K562 treated with DMSO at 1 percent for 48 hours (cell line): Measurements from ENCODE around the gene PRTG. TPM values are rescaled to one million over a fixed set of nuclear protein-coding genes. Genes with fewer than 3 reads are reported as not detected.

Experiments used
- total RNA-seq: library from RNA; unstranded; fragments of 300-600 nt; gene quantifications from 2 replicates; pipeline ENCODE4 v1.2.3, GENCODE V29; 2022; ENCODE audit warnings: low replicate concordance; ENCODE audit errors: extremely low read depth

Gene PRTG, protein sequence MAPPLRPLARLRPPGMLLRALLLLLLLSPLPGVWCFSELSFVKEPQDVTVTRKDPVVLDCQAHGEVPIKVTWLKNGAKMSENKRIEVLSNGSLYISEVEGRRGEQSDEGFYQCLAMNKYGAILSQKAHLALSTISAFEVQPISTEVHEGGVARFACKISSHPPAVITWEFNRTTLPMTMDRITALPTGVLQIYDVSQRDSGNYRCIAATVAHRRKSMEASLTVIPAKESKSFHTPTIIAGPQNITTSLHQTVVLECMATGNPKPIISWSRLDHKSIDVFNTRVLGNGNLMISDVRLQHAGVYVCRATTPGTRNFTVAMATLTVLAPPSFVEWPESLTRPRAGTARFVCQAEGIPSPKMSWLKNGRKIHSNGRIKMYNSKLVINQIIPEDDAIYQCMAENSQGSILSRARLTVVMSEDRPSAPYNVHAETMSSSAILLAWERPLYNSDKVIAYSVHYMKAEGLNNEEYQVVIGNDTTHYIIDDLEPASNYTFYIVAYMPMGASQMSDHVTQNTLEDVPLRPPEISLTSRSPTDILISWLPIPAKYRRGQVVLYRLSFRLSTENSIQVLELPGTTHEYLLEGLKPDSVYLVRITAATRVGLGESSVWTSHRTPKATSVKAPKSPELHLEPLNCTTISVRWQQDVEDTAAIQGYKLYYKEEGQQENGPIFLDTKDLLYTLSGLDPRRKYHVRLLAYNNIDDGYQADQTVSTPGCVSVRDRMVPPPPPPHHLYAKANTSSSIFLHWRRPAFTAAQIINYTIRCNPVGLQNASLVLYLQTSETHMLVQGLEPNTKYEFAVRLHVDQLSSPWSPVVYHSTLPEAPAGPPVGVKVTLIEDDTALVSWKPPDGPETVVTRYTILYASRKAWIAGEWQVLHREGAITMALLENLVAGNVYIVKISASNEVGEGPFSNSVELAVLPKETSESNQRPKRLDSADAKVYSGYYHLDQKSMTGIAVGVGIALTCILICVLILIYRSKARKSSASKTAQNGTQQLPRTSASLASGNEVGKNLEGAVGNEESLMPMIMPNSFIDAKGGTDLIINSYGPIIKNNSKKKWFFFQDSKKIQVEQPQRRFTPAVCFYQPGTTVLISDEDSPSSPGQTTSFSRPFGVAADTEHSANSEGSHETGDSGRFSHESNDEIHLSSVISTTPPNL
- not detected in 2 replicates for total RNA-seq

DNA sequence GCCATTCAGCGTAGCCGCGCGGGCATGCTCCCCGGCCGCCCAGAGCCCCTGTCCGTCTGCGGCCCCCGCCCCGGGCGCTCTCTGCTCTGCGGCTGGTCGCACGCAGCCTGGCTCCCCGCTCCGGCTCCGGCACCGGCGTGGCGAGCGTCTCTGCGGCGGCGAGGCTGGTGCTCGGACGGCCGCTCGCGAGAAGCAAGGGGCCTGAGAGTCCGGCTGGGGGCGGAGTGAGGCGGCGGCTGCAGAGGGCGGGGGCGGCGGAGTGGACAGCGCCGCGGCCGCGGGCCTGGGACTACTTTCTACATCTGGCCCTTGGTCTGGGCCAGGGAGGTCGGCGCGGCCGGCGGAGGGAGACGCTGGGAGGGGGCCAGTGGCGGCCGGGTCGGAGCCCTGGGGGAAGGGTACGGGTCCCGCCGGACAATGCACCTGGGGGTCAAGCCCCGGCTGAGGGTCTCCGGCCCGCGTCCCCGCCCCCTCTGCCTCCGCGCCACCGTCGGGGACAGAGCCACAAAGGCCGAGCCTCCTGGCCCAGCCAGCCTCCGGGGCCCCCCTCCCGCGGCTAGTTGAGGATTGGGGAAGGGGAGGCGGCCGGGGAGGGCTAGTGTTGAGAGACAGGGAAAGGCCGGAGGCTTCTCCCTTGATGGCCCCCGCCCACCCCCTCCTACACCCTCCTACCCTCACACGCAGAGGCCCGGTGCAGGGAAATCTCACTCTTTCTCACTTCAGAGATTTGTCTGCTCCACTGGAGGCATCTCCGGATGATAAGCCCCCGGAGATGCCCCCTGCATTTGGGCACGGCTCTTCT, at the start of gene PRTG:
TSS of gene PRTG (minus strand) at position 226 of the 802 bp plus-strand sequence. CDS start at position 5, 221 bp downstream.

DNA sequence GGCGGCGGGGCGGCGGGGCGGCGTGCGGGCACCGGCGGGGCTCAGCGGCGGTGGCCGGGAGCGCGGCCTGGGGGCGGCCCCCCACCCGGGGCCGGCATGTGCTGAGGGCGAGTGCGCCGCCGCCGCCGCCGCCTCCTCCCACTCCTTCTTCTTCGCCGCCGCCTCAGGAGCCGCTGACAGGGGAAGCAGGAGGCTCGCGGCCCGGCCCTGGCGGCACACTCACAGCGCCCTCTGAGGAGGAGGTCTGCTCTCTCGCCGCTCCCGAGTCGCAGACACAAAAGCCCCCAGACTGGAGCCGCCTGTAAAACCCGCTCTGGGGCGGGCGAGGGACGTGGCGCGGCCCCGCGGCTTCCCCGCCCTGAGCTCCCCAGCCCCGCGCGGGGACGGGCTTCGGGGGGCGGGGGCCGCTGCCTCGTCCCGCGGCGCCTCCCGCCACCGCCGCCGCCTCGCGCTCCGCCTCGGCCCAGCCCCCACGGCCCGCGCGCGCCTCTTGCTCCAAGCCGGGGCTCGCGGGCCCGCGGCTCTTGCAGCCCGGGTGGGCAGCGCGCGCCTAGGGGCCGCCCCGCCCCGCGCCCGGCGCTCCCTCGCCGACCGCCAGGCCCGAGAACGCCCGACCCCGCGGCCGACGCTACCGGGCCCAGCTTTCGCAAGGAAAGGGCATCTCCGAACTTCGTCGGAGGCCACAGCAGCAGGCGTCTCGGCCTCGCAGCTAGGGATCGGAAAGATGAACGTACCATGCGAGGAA, 154.7 kb downstream of the PRTG start, which contains the start of gene PYGO1:
TSS of gene PYGO1 (minus strand) at position 276 of the 745 bp plus-strand sequence. CDS start 462 bp downstream, outside the sequence.

Other genes starting within 250 kb of the PRTG start
- not detected in 2 replicates for gene DNAAF4, start 234.9 kb downstream of the PRTG start, total RNA-seq
- not detected in 2 replicates for gene PYGO1, start 154.8 kb downstream of the PRTG start, total RNA-seq